H1 (cell line): Measurements from ENCODE around the gene EVI2B. TPM values are rescaled to one million over a fixed set of nuclear protein-coding genes. Genes with fewer than 3 reads are reported as not detected.

Source experiments
- CREB1 ChIP-seq: IDR thresholded peaks from 2 replicates; pipeline ENCODE4 v1.6.1; 2012; ENCODE audit warnings: inconsistent platforms
- polyA plus RNA-seq, 7 experiments: library from polyadenylated mRNA; depleted of rRNA in 3 of 7; stranded (reverse) in 5 of 7; unstranded in 2 of 7; fragments of >200 nt in 5 of 7; fragments of 200-250 nt in 2 of 7; gene quantifications; 1 replicate in 5 of 7; 2 replicates in 1 of 7; 4 replicates in 1 of 7; pipeline versions ENCODE4 v1.2.1 to v1.2.3, GENCODE V29; 2011 to 2013; ENCODE audit warnings: missing spikeins in 2 of 7, mixed read lengths in 2 of 7
- total RNA-seq: library from RNA; stranded (reverse); fragmentation: NEBNext Ultra II Directional; extraction: Animal tissue kit (Norgen Biotek cat#: 25700); gene quantifications from 2 replicates; pipeline ENCODE4 v1.2.1, GENCODE V29; 2021

EVI2B gene
- total and polyA plus RNA-seq, 2 of the 8 experiments (the other 6 are each of a cell fraction or from before 2014, with no cell fraction given) = not detected

DNA sequence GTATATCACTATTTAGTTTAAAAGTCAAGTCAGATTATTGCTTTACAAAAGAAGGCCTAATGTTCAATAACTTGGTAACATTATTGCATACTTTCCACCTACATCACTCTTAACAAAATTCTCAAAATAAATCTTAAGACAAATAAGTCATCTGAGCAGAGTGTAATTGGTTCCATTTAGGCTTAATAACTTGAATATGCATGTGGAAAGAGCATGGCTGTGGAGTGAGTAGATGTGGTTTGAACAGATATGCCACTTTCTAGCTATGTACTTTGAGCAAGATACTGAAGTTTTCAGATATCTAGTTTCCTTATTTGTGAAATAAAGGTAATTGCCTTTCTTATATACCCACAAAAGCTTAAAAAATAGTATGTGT lies 14.3 kb upstream of the EVI2B start (continued):
- TF ChIP-seq CREB1 = no peak
